Liver (tissue), 9 donors: ENCODE results near the gene SGPL1. TPM values are rescaled to one million over a fixed set of nuclear protein-coding genes. Genes with fewer than 3 reads are reported as not detected.

Experiments
- DNase-seq: peaks from one replicate; pipeline ENCODE4 v3.0.0-alpha.2; 2017; ENCODE audit warnings: low spot score
- H3K27ac ChIP-seq, 2 donors: one replicate each; pipeline ENCODE4 v1.7.0; 2013; ENCODE audit warnings: inconsistent platforms in 2 of 2, low read length in 2 of 2, control low read depth in 1 of 2, low read depth in 1 of 2, mild to moderate bottlenecking in 1 of 2
- H3K27me3 ChIP-seq, 4 donors: one replicate each; pipeline versions ENCODE4 v1.6.1 to v1.7.0; 2013; ENCODE audit warnings: low read length in 3 of 4, inconsistent platforms in 1 of 4, mild to moderate bottlenecking in 1 of 4, moderate library complexity in 1 of 4; ENCODE audit not compliant: control insufficient read depth in 4 of 4, insufficient read depth in 4 of 4
- H3K36me3 ChIP-seq, 4 donors: one replicate each; pipeline versions ENCODE4 v1.6.1 to v1.7.0; 2013; ENCODE audit warnings: low read length in 3 of 4, mild to moderate bottlenecking in 3 of 4, low read depth in 1 of 4, moderate library complexity in 1 of 4; ENCODE audit not compliant: control insufficient read depth in 4 of 4, insufficient read depth in 3 of 4
- H3K4me1 ChIP-seq, 4 donors: one replicate each; pipeline versions ENCODE4 v1.6.1 to v1.7.0; 2013; ENCODE audit warnings: low read length in 3 of 4, mild to moderate bottlenecking in 3 of 4, moderate library complexity in 1 of 4; ENCODE audit not compliant: control insufficient read depth in 4 of 4, insufficient read depth in 4 of 4
- H3K4me3 ChIP-seq, 3 donors: one replicate each; pipeline versions ENCODE4 v1.6.1 to v1.7.0; 2013; ENCODE audit warnings: low read length in 3 of 3, control low read depth in 1 of 3, low read depth in 1 of 3, mild to moderate bottlenecking in 1 of 3
- H3K9ac ChIP-seq, 2 donors: one replicate each; pipeline ENCODE4 v1.7.0; 2013; ENCODE audit warnings: low read length in 2 of 2, mild to moderate bottlenecking in 2 of 2, moderate library complexity in 2 of 2, control low read depth in 1 of 2, low read depth in 1 of 2
- H3K9me3 ChIP-seq, 4 donors: one replicate each; pipeline versions ENCODE4 v1.6.1 to v1.7.0; 2013; ENCODE audit warnings: low read length in 3 of 4; ENCODE audit not compliant: control insufficient read depth in 4 of 4
- EGR1 ChIP-seq, 2 donors: IDR thresholded peaks; 2 replicates each; pipeline ENCODE4 v1.6.1; 2016 to 2018; ENCODE audit warnings: antibody characterized with exemption in 2 of 2, low read depth in 2 of 2
- FOXA1 ChIP-seq: IDR thresholded peaks from 2 replicates; pipeline ENCODE4 v1.6.1; 2016; ENCODE audit warnings: antibody characterized with exemption
- FOXA2 ChIP-seq: IDR thresholded peaks from 2 replicates; pipeline ENCODE4 v1.6.1; 2016; ENCODE audit warnings: antibody characterized with exemption
- GABPA ChIP-seq, 2 donors: IDR thresholded peaks in 1 of 2; conservative IDR thresholded peaks in 1 of 2; 2 replicates each; pipeline ENCODE4 v1.6.1; 2016; ENCODE audit warnings: antibody characterized with exemption in 2 of 2, mild to moderate bottlenecking in 1 of 2, moderate library complexity in 1 of 2
- HNF4A ChIP-seq, 2 donors: conservative IDR thresholded peaks; 2 replicates each; pipeline ENCODE4 v1.6.1; 2016; ENCODE audit warnings: antibody characterized with exemption in 2 of 2, mild to moderate bottlenecking in 2 of 2
- HNF4G ChIP-seq: IDR thresholded peaks from 2 replicates; pipeline ENCODE4 v1.6.1; 2016; ENCODE audit warnings: antibody characterized with exemption
- JUND ChIP-seq, 2 donors: IDR thresholded peaks; 2 replicates each; pipeline ENCODE4 v1.6.1; 2016; ENCODE audit warnings: antibody characterized with exemption in 2 of 2
- NR2F2 ChIP-seq: IDR thresholded peaks from 2 replicates; pipeline ENCODE4 v1.6.1; 2016; ENCODE audit warnings: antibody characterized with exemption
- RAD21 ChIP-seq, 2 donors: IDR thresholded peaks; 2 replicates each; pipeline ENCODE4 v1.6.1; 2016; ENCODE audit warnings: antibody characterized with exemption in 2 of 2, mild to moderate bottlenecking in 2 of 2
- REST ChIP-seq: IDR thresholded peaks from 2 replicates; pipeline ENCODE4 v1.6.1; 2016; ENCODE audit warnings: antibody characterized with exemption, mild to moderate bottlenecking
- RXRA ChIP-seq, 2 donors: IDR thresholded peaks; 2 replicates each; pipeline ENCODE4 v1.6.1; 2017 to 2018; ENCODE audit warnings: antibody characterized with exemption in 2 of 2, mild to moderate bottlenecking in 1 of 2
- SP1 ChIP-seq: IDR thresholded peaks from 2 replicates; pipeline ENCODE4 v1.6.1; 2018; ENCODE audit warnings: antibody characterized with exemption, mild to moderate bottlenecking
- TAF1 ChIP-seq: conservative IDR thresholded peaks from 2 replicates; pipeline ENCODE4 v1.6.1; 2016; ENCODE audit warnings: antibody characterized with exemption, mild to moderate bottlenecking
- YY1 ChIP-seq: IDR thresholded peaks from 2 replicates; pipeline ENCODE4 v1.6.1; 2016; ENCODE audit warnings: antibody characterized with exemption, mild to moderate bottlenecking
- ZBTB33 ChIP-seq: IDR thresholded peaks from 2 replicates; pipeline ENCODE4 v1.6.1; 2016; ENCODE audit warnings: antibody characterized with exemption
- WGBS: extraction: QIAGEN DNeasy Blood & Tissue Kit; methylation state at CpG from one replicate; pipeline ENCODE4 v1.1.7; 2013; 5-methylcytosine and 5-hydroxymethylcytosine counted together
- polyA plus RNA-seq, 2 donors: library from polyadenylated mRNA; stranded (reverse) in 1 of 2; unstranded in 1 of 2; fragments of 200-250 nt in 1 of 2; fragments of >200 nt in 1 of 2; fragmentation: Nextera tagmentation in 1 of 2; extraction: Ambion mirVana in 1 of 2; gene quantifications; one replicate each; pipeline versions ENCODE4 v1.2.1 to v1.2.3, GENCODE V29; 2013 to 2015
- total RNA-seq, 2 donors: library from RNA; depleted of rRNA; stranded (reverse); fragments of >200 nt; gene quantifications; one replicate each; pipeline ENCODE4 v1.2.3, GENCODE V29; 2014
- TF ChIP-seq, protein P1 (sequence below): fragments of 150-350 bp; IDR thresholded peaks from 2 replicates; pipeline ENCODE4 v1.5.1; 2017; ENCODE audit warnings: improper control_type of control experiment, low read depth, low read length; ENCODE audit not compliant: missing input control
- TF ChIP-seq, protein P2 (sequence below): IDR thresholded peaks from 2 replicates; pipeline ENCODE4 v1.6.1; 2016; ENCODE audit warnings: antibody characterized with exemption
- TF ChIP-seq, protein P3 (sequence below): IDR thresholded peaks from 2 replicates; pipeline ENCODE4 v1.6.1; 2016; ENCODE audit warnings: antibody characterized with exemption
- donor health status: healthy.
- donor health status: healthy.
- donor health status: healthy.
- donor health status: healthy.
- donor health status: healthy.

Gene SGPL1
- total and polyA plus RNA-seq, 4 donors = 11.8 to 37.1 (median 16.8) TPM

DNA sequence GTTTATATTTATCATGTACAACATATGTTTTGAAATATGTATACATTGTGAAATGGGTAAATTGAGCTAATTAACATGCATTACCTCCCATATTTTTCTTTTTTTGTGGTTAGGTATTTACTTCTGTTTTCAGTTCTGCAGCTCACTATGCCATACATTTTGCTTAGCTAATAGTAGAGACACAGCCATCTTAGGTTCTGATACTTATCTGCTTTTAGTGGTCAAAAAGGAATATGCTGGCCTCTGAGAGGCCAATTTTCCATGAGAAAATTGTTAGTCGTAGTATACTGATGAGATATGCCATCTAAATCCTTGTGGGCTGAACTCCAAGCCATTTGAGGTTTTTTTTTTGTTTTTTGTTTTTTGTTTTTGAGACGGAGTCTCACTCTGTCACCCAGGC is 31.0 kb downstream of the SGPL1 start:
- Histone ChIP-seq H3K9ac (no peak overlapping the region), H3K27me3 (no peaks in the 10 kb centered on the region), H3K4me3 (no peak overlapping the region), H3K27ac (no peak overlapping the region), H3K36me3 (peaks cover 0 to 5% (median 2%) of the 10 kb centered on the region in 4 donors), H3K4me1 (peaks cover 0 to 24% (median 14%) of the 10 kb centered on the region in 4 donors), H3K9me3 (no peaks in the 10 kb centered on the region)
- DNase-seq = no peak
- 93% methylated on average over 2 of the region's 2 CpGs for WGBS
- no peak for TF ChIP-seq REST
- TF ChIP-seq, protein P1, sequence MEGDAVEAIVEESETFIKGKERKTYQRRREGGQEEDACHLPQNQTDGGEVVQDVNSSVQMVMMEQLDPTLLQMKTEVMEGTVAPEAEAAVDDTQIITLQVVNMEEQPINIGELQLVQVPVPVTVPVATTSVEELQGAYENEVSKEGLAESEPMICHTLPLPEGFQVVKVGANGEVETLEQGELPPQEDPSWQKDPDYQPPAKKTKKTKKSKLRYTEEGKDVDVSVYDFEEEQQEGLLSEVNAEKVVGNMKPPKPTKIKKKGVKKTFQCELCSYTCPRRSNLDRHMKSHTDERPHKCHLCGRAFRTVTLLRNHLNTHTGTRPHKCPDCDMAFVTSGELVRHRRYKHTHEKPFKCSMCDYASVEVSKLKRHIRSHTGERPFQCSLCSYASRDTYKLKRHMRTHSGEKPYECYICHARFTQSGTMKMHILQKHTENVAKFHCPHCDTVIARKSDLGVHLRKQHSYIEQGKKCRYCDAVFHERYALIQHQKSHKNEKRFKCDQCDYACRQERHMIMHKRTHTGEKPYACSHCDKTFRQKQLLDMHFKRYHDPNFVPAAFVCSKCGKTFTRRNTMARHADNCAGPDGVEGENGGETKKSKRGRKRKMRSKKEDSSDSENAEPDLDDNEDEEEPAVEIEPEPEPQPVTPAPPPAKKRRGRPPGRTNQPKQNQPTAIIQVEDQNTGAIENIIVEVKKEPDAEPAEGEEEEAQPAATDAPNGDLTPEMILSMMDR = no peak
- no peak for TF ChIP-seq FOXA1
- no peak for TF ChIP-seq RAD21 (IDR thresholded peaks at IDR 0.05)
- TF ChIP-seq TAF1 = no peak
- no peak for TF ChIP-seq GABPA (IDR thresholded peaks at IDR 0.05 in 1 of 2, conservative IDR thresholded peaks at IDR 0.05 in 1 of 2)
- TF ChIP-seq, protein P2, sequence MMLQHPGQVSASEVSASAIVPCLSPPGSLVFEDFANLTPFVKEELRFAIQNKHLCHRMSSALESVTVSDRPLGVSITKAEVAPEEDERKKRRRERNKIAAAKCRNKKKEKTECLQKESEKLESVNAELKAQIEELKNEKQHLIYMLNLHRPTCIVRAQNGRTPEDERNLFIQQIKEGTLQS = no peak
- no peak for TF ChIP-seq HNF4G
- TF ChIP-seq ZBTB33 = no peak
- no peak for TF ChIP-seq EGR1 (IDR thresholded peaks at IDR 0.05; ENCODE audit: low read depth in 2 of 2)
- TF ChIP-seq, protein P3, sequence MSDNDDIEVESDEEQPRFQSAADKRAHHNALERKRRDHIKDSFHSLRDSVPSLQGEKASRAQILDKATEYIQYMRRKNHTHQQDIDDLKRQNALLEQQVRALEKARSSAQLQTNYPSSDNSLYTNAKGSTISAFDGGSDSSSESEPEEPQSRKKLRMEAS = no peak
- no peak for TF ChIP-seq RXRA (IDR thresholded peaks at IDR 0.05)
- TF ChIP-seq JUND (IDR thresholded peaks at IDR 0.05) = no peak
- TF ChIP-seq FOXA2 = no peak
- TF ChIP-seq SP1 = no peak
- no peak for TF ChIP-seq HNF4A (conservative IDR thresholded peaks at IDR 0.05)
- TF ChIP-seq YY1 = no peak
- no peak for TF ChIP-seq NR2F2
